Upper lobe of right lung (tissue), 1 donor: Measurements from ENCODE around the gene INO80E. TPM values are rescaled to one million over a fixed set of nuclear protein-coding genes. Genes with fewer than 3 reads are reported as not detected.

Experiments
- ATAC-seq: fragments of 200-7000 bp; cut with Tn5 transposase; one replicate; pipeline ENCODE4 v1.9.1; 2020; ENCODE audit warnings: mild to moderate bottlenecking, moderate library complexity
- DNase-seq: peaks from one replicate; pipeline ENCODE4 v3.0.0-alpha.2; 2020
- H3K27ac ChIP-seq: fragments of 200-600 bp; one replicate; pipeline ENCODE4 v1.8.0; 2022
- H3K27me3 ChIP-seq: fragments of 200-600 bp; one replicate; pipeline ENCODE4 v1.8.0; 2022; ENCODE audit warnings: mild to moderate bottlenecking
- H3K36me3 ChIP-seq: fragments of 200-600 bp; one replicate; pipeline ENCODE4 v1.8.0; 2022
- H3K4me1 ChIP-seq: fragments of 200-600 bp; one replicate; pipeline ENCODE4 v1.8.0; 2022
- H3K4me3 ChIP-seq: fragments of 200-600 bp; one replicate; pipeline ENCODE4 v1.8.0; 2022; ENCODE audit warnings: mild to moderate bottlenecking
- H3K9me3 ChIP-seq: fragments of 200-600 bp; one replicate; pipeline ENCODE4 v1.8.0; 2022
- intact Hi-C: fragments of 100-400 bp; cut with DNase I; formaldehyde crosslinking; loops from one replicate; pipeline ENCODE4 v1.11.0; 2022
- total RNA-seq: library from RNA; stranded (reverse); fragmentation: NEBNext Ultra II Directional; extraction: Animal tissue kit (Norgen Biotek cat#: 25700); gene quantifications from one replicate; pipeline ENCODE4 v1.2.1, GENCODE V29; 2021
- TF ChIP-seq, protein P1 (sequence below): fragments of 200-600 bp; IDR thresholded peaks from one replicate; pipeline ENCODE4 v1.8.0; 2022; ENCODE audit warnings: antibody characterized with exemption
- donor health status: DM: no; HTN: yes; CAD: no; lungs with severe emphysema.

Gene INO80E
- total RNA-seq, 1 donor from 2014 or later: 65.3 TPM

DNA sequence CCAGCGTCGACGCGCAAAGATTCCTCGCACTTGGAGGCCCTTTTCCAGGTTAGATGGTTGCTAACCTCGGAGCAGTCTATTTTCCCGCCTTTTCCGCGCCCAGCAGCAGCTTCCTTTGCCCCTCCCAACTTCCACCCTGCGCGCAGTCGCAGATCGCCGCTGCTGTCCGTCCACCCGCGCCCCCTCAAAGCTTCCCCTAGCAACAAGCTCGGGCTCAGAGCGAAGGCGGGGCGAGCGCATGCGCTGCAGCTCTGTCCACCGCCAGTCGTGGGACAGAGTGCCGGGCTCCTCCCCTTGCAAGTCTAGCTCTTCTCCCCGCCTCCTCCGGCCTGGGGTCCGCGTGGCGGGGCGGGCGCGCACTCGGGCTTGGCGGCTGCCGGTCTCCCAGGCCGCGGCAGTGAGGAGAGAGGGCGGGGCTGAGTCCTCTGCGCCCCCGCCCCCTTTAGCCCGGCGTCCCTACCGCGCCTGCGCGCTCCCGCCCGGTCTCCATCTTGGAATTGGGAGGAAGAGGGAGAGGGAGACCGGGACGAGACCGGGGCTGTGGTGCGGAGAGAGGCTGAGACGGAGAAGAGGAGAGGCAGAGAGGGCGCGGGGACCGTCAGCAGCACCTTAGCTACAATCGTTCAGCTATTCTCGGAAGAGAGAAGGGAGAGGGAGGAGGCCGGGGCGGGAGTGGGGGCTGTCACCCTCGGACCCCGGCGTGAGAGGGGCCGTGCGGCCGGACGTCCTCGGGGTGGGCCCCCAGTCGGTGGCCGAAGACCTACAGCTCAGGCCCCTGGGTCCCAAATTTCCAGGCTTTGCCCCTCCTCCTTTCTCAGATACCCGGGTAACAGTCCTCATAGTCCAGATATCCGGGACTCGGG is 22.4 kb upstream of the INO80E start, which contains the start of gene TAOK2:
TAOK2 (plus strand) TSS at position 485 of the 863 bp plus-strand sequence. CDS start 3,905 bp downstream, outside the sequence.
- TF ChIP-seq, protein P1, sequence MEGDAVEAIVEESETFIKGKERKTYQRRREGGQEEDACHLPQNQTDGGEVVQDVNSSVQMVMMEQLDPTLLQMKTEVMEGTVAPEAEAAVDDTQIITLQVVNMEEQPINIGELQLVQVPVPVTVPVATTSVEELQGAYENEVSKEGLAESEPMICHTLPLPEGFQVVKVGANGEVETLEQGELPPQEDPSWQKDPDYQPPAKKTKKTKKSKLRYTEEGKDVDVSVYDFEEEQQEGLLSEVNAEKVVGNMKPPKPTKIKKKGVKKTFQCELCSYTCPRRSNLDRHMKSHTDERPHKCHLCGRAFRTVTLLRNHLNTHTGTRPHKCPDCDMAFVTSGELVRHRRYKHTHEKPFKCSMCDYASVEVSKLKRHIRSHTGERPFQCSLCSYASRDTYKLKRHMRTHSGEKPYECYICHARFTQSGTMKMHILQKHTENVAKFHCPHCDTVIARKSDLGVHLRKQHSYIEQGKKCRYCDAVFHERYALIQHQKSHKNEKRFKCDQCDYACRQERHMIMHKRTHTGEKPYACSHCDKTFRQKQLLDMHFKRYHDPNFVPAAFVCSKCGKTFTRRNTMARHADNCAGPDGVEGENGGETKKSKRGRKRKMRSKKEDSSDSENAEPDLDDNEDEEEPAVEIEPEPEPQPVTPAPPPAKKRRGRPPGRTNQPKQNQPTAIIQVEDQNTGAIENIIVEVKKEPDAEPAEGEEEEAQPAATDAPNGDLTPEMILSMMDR: no peak
- ATAC-seq: peak; percentile 99
- H3K9me3 ChIP-seq: no peaks in the 10 kb centered on the region
- H3K27ac ChIP-seq: peak within 1 kb of the TSS; percentile 93
- intact Hi-C loops: no loop called here
- peak; percentile 99 for DNase-seq
- peaks cover 40% of the 10 kb centered on the region for H3K36me3 ChIP-seq
- peaks cover 29% of the 10 kb centered on the region for H3K4me1 ChIP-seq
- H3K27me3 ChIP-seq: no peaks in the 10 kb centered on the region
- H3K4me3 ChIP-seq: peak within 1 kb of the TSS; percentile 99

DNA sequence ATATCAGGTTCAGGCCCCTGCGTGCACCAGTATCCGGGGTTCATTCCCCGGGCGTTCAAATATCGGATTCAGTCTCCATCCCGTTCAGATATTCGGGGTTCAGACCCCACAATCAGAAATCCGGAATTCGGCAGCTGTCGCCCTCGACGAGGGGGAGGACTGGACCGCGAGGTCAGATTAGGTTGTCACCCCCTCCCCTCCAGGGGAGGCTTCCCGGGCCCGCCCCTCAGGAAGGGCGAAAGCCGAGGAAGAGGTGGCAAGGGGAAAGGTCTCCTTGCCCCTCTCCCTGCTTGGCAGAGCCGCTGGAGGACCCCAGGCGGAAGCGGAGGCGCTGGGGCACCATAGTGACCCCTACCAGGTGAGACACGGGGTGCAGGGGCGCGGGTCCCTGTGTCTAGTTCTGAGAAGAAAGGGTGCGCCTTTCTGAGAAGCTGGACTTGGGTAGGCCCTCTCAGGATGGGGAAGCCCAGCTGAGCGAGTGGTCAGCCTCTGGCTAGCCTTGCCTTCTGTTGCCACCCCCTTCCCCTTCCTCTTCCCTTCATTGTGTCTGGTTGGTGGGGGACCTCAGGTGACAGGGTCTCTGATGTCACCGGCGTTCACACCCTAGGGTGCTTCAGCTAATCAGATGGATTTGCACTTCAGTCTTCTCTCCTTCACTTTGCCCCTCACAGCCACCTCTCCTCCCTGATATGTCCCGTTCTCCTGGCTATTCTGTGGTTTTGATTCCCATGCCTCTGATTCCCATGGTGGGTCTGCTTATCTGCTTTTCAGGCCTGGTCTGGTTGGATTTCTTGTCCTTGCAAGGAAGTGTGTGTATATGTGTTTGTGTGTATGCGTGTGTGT is 21.5 kb upstream of the INO80E start:
- Histone ChIP-seq H3K27ac (peak overlapping the region; percentile 93), H3K27me3 (no peaks in the 10 kb centered on the region), H3K36me3 (peaks cover 40% of the 10 kb centered on the region), H3K9me3 (no peaks in the 10 kb centered on the region), H3K4me3 (peak overlapping the region; percentile 99), H3K4me1 (peaks cover 33% of the 10 kb centered on the region)
- TF ChIP-seq, protein P1: no peak
- DNase-seq (peak; percentile 70), ATAC-seq (peak; percentile 23)
- intact Hi-C loops: no loop called here

DNA sequence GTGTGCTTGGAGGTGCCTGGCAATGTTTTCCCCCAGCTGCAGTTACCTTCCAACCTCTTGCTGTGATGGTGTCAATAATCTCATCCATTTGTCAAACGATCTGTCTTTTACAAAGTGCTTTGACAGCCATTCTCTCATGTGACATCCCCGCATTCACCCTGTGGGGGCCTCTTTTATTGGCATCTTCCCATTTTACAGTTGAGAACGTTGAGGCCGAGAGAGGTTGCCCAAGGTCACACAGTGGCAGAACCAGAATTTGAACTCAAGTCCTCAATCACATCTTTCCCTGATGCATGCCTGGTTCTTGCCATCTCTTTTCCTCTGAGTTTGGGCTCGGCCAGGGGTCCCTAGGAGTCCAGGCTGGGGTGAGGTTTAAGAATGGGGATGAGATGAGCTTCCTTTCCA is 20.9 kb upstream of the INO80E start:
- H3K36me3 ChIP-seq: peaks cover 40% of the 10 kb centered on the region
- no peaks in the 10 kb centered on the region for H3K27me3 ChIP-seq
- H3K4me1 ChIP-seq: peaks cover 33% of the 10 kb centered on the region
- H3K4me3 ChIP-seq: peak overlapping the region; percentile 99
- ATAC-seq: no peak
- TF ChIP-seq, protein P1: no peak
- H3K27ac ChIP-seq: peak overlapping the region; percentile 93
- no peak for DNase-seq
- intact Hi-C loops: no loop called here
- H3K9me3 ChIP-seq: no peaks in the 10 kb centered on the region

DNA sequence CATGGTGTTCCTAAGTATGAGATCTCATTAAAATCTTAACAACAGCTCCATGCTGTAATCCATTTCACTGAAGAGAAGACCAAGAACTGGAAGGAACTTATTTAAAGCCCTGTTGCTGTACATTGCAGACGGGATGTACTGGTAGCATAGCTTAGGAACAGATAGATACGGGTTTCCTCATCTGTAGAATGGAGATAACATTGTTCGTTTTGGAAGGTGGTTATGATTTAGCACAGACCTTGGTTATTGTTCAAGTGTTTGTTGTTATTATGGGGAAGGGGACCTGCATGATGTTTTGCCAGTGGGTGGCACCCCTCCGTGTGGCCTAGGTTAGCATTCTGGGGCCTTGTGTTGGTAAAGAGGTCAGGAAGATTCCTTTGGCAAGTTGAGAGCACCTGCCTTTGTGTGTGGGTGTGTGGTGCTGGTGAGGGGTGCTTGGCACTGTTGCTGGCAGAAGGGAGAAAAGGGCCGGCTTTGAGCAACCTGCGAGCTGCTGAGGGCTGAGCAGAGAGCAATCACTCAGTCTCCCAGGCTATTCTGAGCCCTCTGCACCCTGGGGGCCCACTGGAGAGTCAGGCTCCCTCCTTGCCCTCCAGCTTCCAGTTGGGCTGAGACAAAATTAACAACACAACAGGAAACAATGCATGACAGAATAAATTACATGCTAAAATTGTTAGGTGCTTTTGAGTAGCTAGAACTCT is 20.1 kb upstream of the INO80E start:
- Histone ChIP-seq H3K36me3 (peaks cover 45% of the 10 kb centered on the region), H3K27me3 (no peaks in the 10 kb centered on the region), H3K9me3 (no peaks in the 10 kb centered on the region), H3K27ac (peak overlapping the region; percentile 93), H3K4me3 (peak overlapping the region; percentile 99), H3K4me1 (peaks cover 33% of the 10 kb centered on the region)
- DNase-seq: no peak
- intact Hi-C loops: no loop called here
- TF ChIP-seq, protein P1: no peak
- no peak for ATAC-seq
